ENCODE results near the gene PRPF38A.
"Not testable (repeated sequence)": the region's sequence is repeated elsewhere in the genome, so short reads cannot be mapped to it uniquely, and the experiment has no call there.

PRPF38A gene

DNA sequence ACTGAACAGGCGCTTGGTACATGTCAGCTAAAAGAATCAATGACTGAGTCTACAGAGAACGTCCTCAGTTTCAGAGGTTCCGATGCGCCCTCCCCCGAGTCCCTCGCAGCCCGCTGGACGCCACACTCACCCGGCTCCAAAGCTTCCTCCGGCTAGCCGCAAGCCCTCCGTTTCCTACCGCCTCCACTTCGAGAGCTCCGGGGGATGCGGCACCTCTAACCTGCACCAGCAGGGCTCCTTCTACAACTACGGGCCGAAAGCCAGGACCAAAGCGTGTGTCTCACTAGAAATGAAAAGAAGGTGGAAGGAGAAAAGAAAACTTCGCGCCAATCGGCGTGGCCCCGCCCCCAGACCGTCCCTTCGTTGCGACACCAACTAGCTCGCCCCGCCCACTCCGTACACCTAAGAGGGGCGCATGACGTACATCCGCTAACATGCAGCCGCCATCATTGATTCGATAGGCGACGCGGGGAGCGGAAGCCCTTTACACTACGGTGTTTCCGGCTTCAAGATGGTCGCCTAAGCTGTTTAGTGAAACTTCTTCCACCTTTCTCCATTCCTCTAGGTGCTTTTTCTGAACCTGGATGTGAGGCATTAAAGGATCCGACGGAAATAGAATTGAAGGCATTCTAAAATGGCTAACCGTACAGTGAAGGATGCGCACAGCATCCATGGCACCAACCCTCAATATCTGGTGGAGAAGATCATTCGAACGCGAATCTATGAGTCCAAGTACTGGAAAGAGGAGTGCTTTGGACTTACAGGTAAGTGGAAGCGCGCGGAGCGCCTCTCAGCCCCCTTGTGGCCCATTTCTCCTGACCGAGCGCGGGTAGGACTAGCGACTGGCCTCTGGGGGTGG, at the start of gene PRPF38A, which contains the start of gene ORC1:
PRPF38A (plus strand) TSS at position 487 of the 859 bp plus-strand sequence; CDS start at position 635, 148 bp downstream.
ORC1 (minus strand) TSS at position 308 of the 859 bp plus-strand sequence. CDS start 2,200 bp downstream, outside the sequence.
- peak; percentile 99 for DNase-seq

GRCh38 chr1:52355436-52355835, 49.0 kb upstream of the PRPF38A start:
- no peak for DNase-seq

- no peak for DNase-seq
Observed at GRCh38 chr1:52355847-52356505, 48.4 kb upstream of the PRPF38A start.

GRCh38 chr1:52356818-52357355, 47.5 kb upstream of the PRPF38A start:
- no peak for DNase-seq

DNA sequence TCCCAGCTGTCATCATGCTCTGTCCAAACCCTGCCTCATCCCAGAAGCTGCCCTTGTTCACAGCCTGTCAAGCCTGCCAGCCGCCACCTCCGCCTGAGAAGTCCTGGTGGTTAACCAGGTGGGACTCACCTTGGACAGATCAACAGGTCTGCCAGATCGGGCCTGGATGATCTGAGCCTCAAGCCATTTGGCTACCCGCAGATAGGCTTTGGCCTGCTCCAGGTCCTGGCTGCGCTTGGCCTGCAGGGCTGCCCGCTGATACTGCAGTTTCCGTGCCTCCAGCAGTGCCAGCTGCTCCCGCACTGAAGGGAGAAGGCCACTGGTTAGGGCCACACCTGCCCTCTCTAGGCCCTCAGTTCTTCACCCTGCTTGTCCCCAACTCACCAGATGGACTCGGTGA, 47.0 kb upstream of the PRPF38A start:
- DNase-seq, result no peak

- no peak for DNase-seq
Observed at GRCh38 chr1:52358851-52359497, 45.4 kb upstream of the PRPF38A start.

DNA sequence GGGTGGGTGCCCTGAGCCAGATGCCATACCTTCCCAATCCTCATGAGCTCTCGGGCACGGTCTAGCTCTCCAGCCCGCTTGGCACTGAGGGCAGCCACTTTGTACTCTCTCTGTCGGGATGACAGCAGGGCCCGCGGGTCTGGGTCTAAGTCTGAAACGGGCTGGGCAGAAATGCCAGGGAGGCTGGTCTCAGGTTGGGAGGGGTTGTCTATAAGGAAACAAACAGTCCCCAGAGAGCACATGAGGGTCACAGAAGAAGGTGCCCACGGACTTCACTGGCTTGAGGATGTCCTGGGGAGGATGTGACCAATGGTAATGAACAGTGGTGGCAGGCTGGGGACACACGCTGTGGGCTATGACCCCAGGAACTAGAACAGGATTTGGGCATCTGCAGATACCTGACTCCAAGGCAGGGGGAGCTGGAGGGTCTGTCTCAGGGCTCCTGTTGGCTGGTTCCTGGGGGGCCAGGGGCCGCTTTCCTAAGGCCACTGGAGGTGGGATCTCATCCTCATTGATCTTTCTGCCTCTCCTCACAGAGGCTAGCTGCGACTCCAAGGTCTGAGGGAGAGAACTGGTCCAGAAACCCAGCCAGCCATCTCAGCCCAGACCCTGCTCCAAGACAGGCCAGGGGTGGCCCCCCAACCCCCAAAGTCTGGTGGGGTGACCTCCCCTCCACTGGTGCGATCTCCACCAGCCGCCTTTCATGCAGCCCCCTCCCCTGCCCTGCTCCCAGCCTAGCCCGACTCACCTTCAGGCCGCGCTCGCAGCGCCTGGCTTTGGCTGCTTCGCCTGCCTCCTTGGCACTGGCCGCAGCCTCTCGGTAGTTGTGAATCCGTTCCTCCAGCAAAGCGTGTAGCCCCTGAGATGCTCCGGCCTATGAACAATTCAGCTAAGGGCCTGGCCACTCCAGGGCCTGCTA, 44.5 kb upstream of the PRPF38A start:
- no peak for DNase-seq

DNA sequence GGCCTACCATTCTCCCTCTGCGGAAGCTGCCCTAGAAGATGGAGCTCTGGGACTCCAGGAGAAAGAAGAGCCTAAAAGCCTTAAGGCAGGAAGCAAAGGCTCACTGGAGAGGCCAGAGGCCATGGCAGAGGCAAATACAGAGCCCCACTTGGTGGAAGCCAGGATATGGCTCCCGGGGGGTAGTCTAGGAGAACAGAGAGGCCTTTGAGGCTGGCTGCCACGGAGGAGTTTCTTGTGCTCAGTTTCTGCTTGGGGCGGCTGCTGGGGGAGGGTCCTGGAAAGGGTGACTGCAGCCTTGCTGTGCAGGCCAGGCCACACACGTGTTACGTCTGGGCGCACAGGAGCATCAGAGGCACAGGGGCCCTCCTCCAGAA, 43.8 kb upstream of the PRPF38A start:
- DNase-seq, result no peak

GRCh38 chr1:52364235-52364839, 40.1 kb upstream of the PRPF38A start:
- no peak for DNase-seq

GRCh38 chr1:52365071-52365745, 39.2 kb upstream of the PRPF38A start:
- DNase-seq, result peak; percentile 81

DNA sequence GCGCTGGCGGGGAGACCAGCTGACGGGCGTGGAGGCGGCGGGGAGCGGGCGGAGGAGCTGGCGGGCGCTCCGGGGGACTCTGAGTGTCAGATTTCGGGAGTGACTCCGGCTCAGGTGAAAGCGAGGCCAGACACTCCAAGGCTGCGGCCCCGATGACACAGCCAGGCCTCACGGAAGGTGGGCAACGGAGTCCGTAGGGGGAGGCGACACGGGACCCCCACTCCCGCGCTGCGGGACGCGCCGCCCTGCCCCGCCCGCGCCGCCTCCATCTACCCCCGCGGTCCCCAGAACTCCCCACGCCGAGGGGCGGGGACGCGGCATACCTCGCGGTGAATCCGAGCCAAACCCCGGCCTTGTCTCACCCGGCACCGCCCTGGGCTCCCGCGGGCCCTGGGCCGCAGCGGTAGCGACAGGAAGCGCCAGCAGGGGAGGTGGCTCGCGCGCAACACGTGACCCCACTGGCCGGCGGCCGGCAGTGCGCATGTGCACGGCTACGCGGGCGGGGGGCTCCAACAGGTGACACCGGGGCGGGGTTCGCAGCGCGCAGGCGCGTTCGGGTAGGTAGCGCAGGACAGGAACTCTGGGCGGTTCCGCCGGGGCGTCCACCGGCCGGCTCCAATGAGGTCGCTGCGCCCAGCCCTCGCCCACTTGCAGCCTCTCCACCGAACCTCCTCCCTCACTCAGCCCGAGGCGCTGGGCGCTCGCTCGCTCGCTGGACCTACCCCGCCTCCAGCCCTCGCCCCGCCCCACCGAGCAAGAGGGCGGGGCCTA, 38.5 kb upstream of the PRPF38A start, which contains the start of gene CC2D1B:
CC2D1B (minus strand) TSS at position 460 of the 771 bp plus-strand sequence. CDS start 1,585 bp downstream, outside the sequence.
- peak; percentile 98 for DNase-seq

GRCh38 chr1:52366517-52366827, 37.9 kb upstream of the PRPF38A start:
- DNase-seq, result no peak

DNA sequence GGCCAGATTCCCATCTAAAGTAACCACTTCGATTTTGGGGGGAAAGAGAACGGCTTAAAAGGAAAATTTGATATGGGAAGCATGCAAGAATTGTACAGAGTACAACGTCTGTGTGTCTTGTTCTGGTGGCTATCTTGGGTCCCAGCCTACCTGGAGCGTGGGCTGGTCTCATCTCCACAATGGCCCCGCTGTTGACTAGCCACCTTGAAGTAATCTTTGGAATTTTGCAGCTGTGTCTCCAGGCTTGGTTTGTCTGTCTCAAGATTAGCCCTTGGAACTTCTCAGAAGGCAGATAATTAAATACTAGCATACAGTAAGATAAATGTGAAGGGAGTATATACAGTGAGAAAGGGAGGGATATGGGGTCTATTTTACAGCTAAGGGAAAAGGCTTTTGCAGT, 37.1 kb upstream of the PRPF38A start:
- DNase-seq, result no peak

DNA sequence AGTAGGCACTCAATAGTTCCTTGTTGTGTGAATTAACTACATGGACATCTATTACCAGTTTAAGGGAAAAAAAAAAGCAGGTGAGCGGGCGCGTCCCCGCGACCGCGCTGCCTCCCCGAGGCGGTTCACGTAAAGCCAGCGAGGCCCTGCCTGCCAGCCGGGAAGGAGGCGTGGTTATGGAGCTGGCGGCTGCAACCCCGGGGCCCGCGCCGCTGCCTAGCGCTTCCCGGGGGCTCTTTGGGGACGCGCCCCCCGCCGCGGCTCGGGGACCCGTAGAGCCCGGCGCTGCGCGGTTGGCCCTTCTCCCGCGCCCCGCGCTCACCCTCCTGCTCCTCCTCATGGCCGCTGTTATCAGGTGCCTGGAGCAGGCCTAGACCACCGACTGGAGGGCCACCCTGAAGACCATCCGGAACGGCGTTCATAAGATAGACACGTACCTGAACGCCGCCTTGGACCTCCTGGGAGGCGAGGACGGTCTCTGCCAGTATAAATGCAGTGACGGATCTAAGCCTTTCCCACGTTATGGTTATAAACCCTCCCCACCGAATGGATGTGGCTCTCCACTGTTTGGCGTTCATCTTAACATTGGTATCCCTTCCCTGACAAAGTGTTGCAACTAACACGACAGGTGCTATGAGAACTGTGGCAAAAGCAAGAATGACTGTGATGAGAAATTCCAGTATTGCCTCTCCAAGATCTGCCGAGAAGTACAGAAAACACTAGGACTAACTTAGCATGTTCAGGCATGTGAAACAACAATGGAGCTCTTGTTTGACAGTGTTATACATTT, 35.8 kb upstream of the PRPF38A start:
- peak; percentile 25 for DNase-seq

GRCh38 chr1:52369851-52370250, 34.6 kb upstream of the PRPF38A start:
- DNase-seq, result not testable (repeated sequence)

GRCh38 chr1:52385376-52385775, 19.0 kb upstream of the PRPF38A start:
- no peak for DNase-seq

GRCh38 chr1:52386458-52386857, 17.9 kb upstream of the PRPF38A start:
- no peak for DNase-seq

- DNase-seq, result no peak
Observed at GRCh38 chr1:52393174-52393573, 11.2 kb upstream of the PRPF38A start.

DNA sequence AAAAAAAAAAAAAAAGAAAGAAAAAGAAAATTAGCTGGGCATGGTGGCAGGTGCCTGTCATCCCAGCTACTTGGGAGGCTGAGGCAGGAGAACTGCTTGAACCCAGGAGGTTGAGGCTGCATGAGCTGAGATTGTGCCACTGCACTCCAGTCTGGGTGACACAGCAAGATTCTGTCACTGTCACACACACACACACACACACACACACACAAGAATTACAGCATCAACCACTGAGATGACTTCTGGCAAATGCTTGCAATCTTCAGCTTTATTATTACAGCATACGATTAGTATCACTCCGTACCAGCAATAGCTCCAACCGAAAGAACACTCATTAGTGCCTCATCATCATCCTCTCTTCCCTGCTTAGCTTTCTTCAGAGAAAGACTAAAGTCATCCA, 4.8 kb upstream of the PRPF38A start:
- no peak for DNase-seq

GRCh38 chr1:52400131-52400530, 4.3 kb upstream of the PRPF38A start:
- DNase-seq, result no peak

All from suppressor macrophage treated with lipopolysaccharide for 4 hours (primary cell).